HepG2 (cell line): Measurements from ENCODE around the gene RTF1. TPM values are rescaled to one million over a fixed set of nuclear protein-coding genes. Genes with fewer than 3 reads are reported as not detected.

Source experiments
- ARNT ChIP-seq: fragments of 450-650 bp; IDR thresholded peaks from 2 replicates; pipeline ENCODE4 v1.6.1; 2017
- CBFB ChIP-seq: sonication (generic); formaldehyde crosslinking; IDR thresholded peaks from 2 replicates; pipeline ENCODE4 v1.4.0; 2020; ENCODE audit warnings: missing genetic modification reagents
- CHD2 ChIP-seq: IDR thresholded peaks from 2 replicates; pipeline ENCODE4 v1.6.1; 2011; ENCODE audit warnings: low read depth, low read length, improper control_type of control experiment
- FOXK2 ChIP-seq: fragments of 450-650 bp; IDR thresholded peaks from 2 replicates; pipeline ENCODE4 v1.6.1; 2016
- GMEB2 ChIP-seq: IDR thresholded peaks from 2 replicates; pipeline ENCODE4 v1.6.1; 2016; ENCODE audit warnings: missing biosample characterization, missing genetic modification reagents, low read depth
- IRF9 ChIP-seq: sonication (generic); formaldehyde crosslinking; IDR thresholded peaks from 2 replicates; pipeline ENCODE4 v1.8.0; 2022; ENCODE audit warnings: missing genetic modification reagents, mild to moderate bottlenecking, borderline replicate concordance
- KAT2B ChIP-seq: fragments of 150-350 bp; IDR thresholded peaks from 2 replicates; pipeline ENCODE4 v1.6.1; 2014; ENCODE audit warnings: low read depth, low read length, borderline replicate concordance
- MEIS2 ChIP-seq: sonication (generic); formaldehyde crosslinking; IDR thresholded peaks from 2 replicates; pipeline ENCODE4 v1.9.0; 2021; ENCODE audit warnings: mild to moderate bottlenecking, missing genetic modification reagents
- PAF1 ChIP-seq: IDR thresholded peaks from 2 replicates; pipeline ENCODE4 v1.6.1; 2016; ENCODE audit warnings: missing genetic modification reagents, missing compliant biosample characterization
- PITX1 ChIP-seq: sonication (generic); formaldehyde crosslinking; IDR thresholded peaks from 2 replicates; pipeline ENCODE4 v1.5.1; 2020; ENCODE audit warnings: mild to moderate bottlenecking, missing genetic modification reagents
- PRPF4 ChIP-seq: fragments of 200-400 bp; formaldehyde crosslinking; IDR thresholded peaks from 2 replicates; pipeline ENCODE4 v1.6.1; 2016; ENCODE audit warnings: low read length, low read depth; ENCODE audit not compliant: poor library complexity, severe bottlenecking
- SMAD3 ChIP-seq: sonication (generic); formaldehyde crosslinking; IDR thresholded peaks from 2 replicates; pipeline ENCODE4 v1.4.0; 2020; ENCODE audit warnings: missing genetic modification reagents
- YEATS2 ChIP-seq: sonication (generic); formaldehyde crosslinking; IDR thresholded peaks from 2 replicates; pipeline ENCODE4 v1.4.0; 2020; ENCODE audit warnings: missing genetic modification reagents, borderline replicate concordance
- ZBTB37 ChIP-seq: sonication (generic); formaldehyde crosslinking; IDR thresholded peaks from 2 replicates; pipeline ENCODE4 v1.4.0; 2020; ENCODE audit warnings: mild to moderate bottlenecking, missing genetic modification reagents
- ZNF180 ChIP-seq: sonication (generic); formaldehyde crosslinking; IDR thresholded peaks from 2 replicates; pipeline ENCODE4 v1.4.0; 2020; ENCODE audit warnings: low read depth, missing genetic modification reagents, borderline replicate concordance
- ZNF430 ChIP-seq: sonication (generic); formaldehyde crosslinking; IDR thresholded peaks from 2 replicates; pipeline ENCODE4 v1.9.0; 2021; ENCODE audit warnings: mild to moderate bottlenecking, missing genetic modification reagents
- ZNF512B ChIP-seq: sonication (generic); formaldehyde crosslinking; IDR thresholded peaks from 2 replicates; pipeline ENCODE4 v1.5.1; 2020; ENCODE audit warnings: missing genetic modification reagents, mild to moderate bottlenecking, borderline replicate concordance
- ZNF549 ChIP-seq: sonication (generic); formaldehyde crosslinking; IDR thresholded peaks from 2 replicates; pipeline ENCODE4 v1.5.0; 2020; ENCODE audit warnings: missing genetic modification reagents
- ZNF558 ChIP-seq: sonication (generic); formaldehyde crosslinking; IDR thresholded peaks from 2 replicates; pipeline ENCODE4 v1.9.0; 2022; ENCODE audit warnings: mild to moderate bottlenecking, missing genetic modification reagents, borderline replicate concordance
- ZNF704 ChIP-seq: sonication (generic); formaldehyde crosslinking; IDR thresholded peaks from 2 replicates; pipeline ENCODE4 v1.8.1; 2023; ENCODE audit warnings: mild to moderate bottlenecking, inconsistent platforms, moderate library complexity, missing genetic modification reagents, borderline replicate concordance
- ZNF761 ChIP-seq: sonication (generic); formaldehyde crosslinking; conservative IDR thresholded peaks from 2 replicates; pipeline ENCODE4 v1.4.0; 2020; ENCODE audit warnings: mild to moderate bottlenecking, missing genetic modification reagents
- ZNF781 ChIP-seq: sonication (generic); formaldehyde crosslinking; IDR thresholded peaks from 2 replicates; pipeline ENCODE4 v1.5.1; 2020; ENCODE audit warnings: borderline replicate concordance, mild to moderate bottlenecking, missing genetic modification reagents; ENCODE audit errors: not compliant biosample characterization
- polyA plus RNA-seq, 8 experiments: library from polyadenylated mRNA; depleted of rRNA in 3 of 8; stranded (reverse) in 7 of 8; unstranded in 1 of 8; fragments of >200 nt; fragmentation: Illumina TruSeq in 4 of 8; extraction: Trizol in 4 of 8; gene quantifications; 2 replicates each; pipeline versions ENCODE4 v1.2.1 to v1.2.3, GENCODE V29; 2011 to 2016; ENCODE audit warnings: low read depth in 4 of 8, missing spikeins in 1 of 8, mixed read lengths in 1 of 8; ENCODE audit not compliant: insufficient read depth in 1 of 8
- total RNA-seq, 5 experiments: library from RNA; depleted of rRNA; stranded (reverse); fragments of >200 nt; fragmentation: Illumina TruSeq; extraction: Trizol; gene quantifications; 2 replicates each; pipeline ENCODE4 v1.2.3, GENCODE V29; 2016; ENCODE audit warnings: low read depth in 1 of 5

The RTF1 gene
- total and polyA plus RNA-seq, 2 of the 13 experiments (the other 11 are each of a cell fraction or from before 2014, with no cell fraction given) = 13.9 to 17.9 TPM

- peak; percentile 91 for TF ChIP-seq GMEB2 (CRISPR knock-in tag)
- TF ChIP-seq CBFB (CRISPR knock-in tag) = no peak
- TF ChIP-seq SMAD3 = no peak
- TF ChIP-seq ZNF430 (CRISPR knock-in tag) = no peak; the same call in 1 of the 2 replicates
- TF ChIP-seq ZNF558 = peak; percentile 40; the same call in 1 of the 2 replicates
- TF ChIP-seq CHD2 = no peak
- TF ChIP-seq YEATS2 (CRISPR knock-in tag) = peak; percentile 49; the same call in 1 of the 2 replicates
- no peak for TF ChIP-seq FOXK2
- TF ChIP-seq ZNF781 (CRISPR knock-in tag) = peak; percentile 58
- 0 out of 2 replicates have a peak, but pooled peaks have one; percentile 40 for TF ChIP-seq ZNF761
- TF ChIP-seq KAT2B = no peak
- no peak; the same call in 1 of the 2 replicates for TF ChIP-seq ZNF704
- TF ChIP-seq PITX1 (CRISPR knock-in tag) = no peak; the same call in 1 of the 2 replicates
- no peak for TF ChIP-seq IRF9 (CRISPR knock-in tag)
- no peak for TF ChIP-seq ZNF180
- no peak for TF ChIP-seq ZBTB37
- TF ChIP-seq ZNF549 (CRISPR knock-in tag) = no peak
- TF ChIP-seq ARNT = no peak
- TF ChIP-seq MEIS2 (CRISPR knock-in tag) = 0 out of 2 replicates have a peak, but pooled peaks have one; percentile 2
- no peak for TF ChIP-seq ZNF512B (CRISPR knock-in tag)
- TF ChIP-seq PRPF4 = no peak
- no peak for TF ChIP-seq PAF1 (CRISPR knock-in tag)
Observed at GRCh38 chr15:41416742-41417417, at the start of gene RTF1 (continued).
